PFSK-1 (cell line): ENCODE results near the gene C3.

Experiments
- FOXP2 ChIP-seq: optimal IDR thresholded peaks from 2 replicates; pipeline ENCODE3; 2011; ENCODE audit warnings: borderline replicate concordance, control low read depth, inconsistent platforms; ENCODE audit not compliant: insufficient read depth; ENCODE audit errors: extremely low read length, extremely low read depth
- POLR2AphosphoS5 ChIP-seq: IDR thresholded peaks from 2 replicates; pipeline ENCODE4 v1.6.1; 2012; ENCODE audit warnings: low read depth, mild to moderate bottlenecking, control low read depth, low read length, moderate library complexity
- SIN3A ChIP-seq: IDR thresholded peaks from 2 replicates; pipeline ENCODE4 v1.6.1; 2012; ENCODE audit warnings: mild to moderate bottlenecking, low read length, moderate library complexity, borderline replicate concordance; ENCODE audit not compliant: insufficient read depth
- TAF1 ChIP-seq: IDR thresholded peaks from 2 replicates; pipeline ENCODE4 v1.6.1; 2012; ENCODE audit warnings: low read length, control low read depth, borderline replicate concordance; ENCODE audit not compliant: insufficient read depth
- TF ChIP-seq, protein P1 (sequence below), 2 experiments: IDR thresholded peaks; 2 replicates each; pipeline versions ENCODE4 v1.6.1 to v1.8.0; 2011 to 2012; ENCODE audit warnings: low read depth in 2 of 2, low read length in 2 of 2, control low read depth in 1 of 2, inconsistent platforms in 1 of 2, mild to moderate bottlenecking in 1 of 2, moderate library complexity in 1 of 2; ENCODE audit not compliant: insufficient read depth in 1 of 2

The C3 gene

DNA sequence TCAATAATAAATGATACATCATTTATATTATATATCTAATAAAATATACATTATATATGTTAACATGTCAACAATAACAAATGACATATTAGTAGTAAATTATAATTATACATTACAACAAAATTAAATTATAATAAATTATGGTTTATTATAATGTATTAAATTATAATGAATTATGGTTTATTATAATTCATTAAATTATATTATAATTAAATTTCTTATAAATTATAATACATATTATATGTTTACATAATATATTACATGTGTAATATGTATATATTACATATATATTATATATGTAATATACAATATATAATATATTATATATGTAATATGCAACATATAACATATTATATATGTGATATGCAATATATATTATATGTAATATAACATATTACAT lies 20.5 kb downstream of the C3 start:
- TF ChIP-seq, protein P1, sequence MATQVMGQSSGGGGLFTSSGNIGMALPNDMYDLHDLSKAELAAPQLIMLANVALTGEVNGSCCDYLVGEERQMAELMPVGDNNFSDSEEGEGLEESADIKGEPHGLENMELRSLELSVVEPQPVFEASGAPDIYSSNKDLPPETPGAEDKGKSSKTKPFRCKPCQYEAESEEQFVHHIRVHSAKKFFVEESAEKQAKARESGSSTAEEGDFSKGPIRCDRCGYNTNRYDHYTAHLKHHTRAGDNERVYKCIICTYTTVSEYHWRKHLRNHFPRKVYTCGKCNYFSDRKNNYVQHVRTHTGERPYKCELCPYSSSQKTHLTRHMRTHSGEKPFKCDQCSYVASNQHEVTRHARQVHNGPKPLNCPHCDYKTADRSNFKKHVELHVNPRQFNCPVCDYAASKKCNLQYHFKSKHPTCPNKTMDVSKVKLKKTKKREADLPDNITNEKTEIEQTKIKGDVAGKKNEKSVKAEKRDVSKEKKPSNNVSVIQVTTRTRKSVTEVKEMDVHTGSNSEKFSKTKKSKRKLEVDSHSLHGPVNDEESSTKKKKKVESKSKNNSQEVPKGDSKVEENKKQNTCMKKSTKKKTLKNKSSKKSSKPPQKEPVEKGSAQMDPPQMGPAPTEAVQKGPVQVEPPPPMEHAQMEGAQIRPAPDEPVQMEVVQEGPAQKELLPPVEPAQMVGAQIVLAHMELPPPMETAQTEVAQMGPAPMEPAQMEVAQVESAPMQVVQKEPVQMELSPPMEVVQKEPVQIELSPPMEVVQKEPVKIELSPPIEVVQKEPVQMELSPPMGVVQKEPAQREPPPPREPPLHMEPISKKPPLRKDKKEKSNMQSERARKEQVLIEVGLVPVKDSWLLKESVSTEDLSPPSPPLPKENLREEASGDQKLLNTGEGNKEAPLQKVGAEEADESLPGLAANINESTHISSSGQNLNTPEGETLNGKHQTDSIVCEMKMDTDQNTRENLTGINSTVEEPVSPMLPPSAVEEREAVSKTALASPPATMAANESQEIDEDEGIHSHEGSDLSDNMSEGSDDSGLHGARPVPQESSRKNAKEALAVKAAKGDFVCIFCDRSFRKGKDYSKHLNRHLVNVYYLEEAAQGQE (IDR thresholded peaks at IDR 0.05; ENCODE audit: insufficient read depth in 1 of 2, low read depth in 2 of 2, low read length in 2 of 2), result no peak
- TF ChIP-seq SIN3A (no peak), FOXP2 (no peak), POLR2AphosphoS5 (no peak), TAF1 (no peak)

DNA sequence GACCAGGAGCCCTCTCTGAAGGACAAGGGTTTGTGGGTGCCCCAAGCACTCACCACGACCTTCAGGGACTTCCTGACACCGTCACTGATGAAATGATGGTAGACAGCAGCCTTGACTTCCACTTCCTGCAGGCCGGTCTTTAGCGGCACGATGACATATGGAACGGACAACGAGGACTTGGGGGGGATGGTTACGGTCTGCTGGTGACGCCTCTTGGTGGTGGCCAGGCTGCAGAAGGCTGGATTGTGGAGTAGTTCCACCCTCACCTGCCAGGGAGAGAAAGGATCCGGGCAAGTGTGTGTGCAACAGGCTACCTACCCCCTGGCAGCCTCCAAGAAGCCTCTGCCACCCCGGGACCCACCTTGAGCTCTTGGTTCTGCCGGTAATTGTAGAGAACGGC lies 23.2 kb downstream of the C3 start:
- no peak for TF ChIP-seq POLR2AphosphoS5

DNA sequence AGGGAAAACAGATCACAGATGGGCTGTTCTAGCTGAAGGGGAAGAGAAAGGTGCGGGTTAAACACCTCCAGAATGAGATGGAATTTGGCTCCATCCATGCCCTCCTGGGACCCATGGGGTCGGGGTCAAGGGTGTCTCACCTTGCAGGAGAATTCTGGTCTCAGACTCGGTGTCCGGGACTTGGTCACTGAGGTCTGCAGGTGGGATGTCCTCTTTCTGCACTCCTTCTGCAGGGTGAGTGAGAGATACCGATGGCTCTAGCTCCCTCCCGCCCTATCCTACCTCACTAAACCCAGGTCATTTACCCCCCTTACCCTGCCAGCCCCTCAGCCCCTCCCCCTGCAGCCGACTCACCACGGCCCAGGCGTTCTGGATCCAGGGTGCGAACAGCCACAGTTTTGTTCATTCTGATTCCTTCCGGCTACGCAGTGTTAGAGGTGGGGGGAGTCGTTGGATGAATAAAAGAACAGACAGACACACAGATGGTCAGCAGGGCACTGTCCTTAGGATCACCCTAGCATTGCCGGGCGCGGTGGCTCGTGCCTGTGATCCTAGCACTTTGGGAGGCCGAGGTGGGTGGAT lies 24.1 kb downstream of the C3 start:
- TF ChIP-seq, protein P1 (IDR thresholded peaks at IDR 0.05; ENCODE audit: insufficient read depth in 1 of 2, low read depth in 2 of 2, low read length in 2 of 2), result no peak
- TF ChIP-seq TAF1 (no peak), POLR2AphosphoS5 (no peak), FOXP2 (no peak), SIN3A (no peak)

DNA sequence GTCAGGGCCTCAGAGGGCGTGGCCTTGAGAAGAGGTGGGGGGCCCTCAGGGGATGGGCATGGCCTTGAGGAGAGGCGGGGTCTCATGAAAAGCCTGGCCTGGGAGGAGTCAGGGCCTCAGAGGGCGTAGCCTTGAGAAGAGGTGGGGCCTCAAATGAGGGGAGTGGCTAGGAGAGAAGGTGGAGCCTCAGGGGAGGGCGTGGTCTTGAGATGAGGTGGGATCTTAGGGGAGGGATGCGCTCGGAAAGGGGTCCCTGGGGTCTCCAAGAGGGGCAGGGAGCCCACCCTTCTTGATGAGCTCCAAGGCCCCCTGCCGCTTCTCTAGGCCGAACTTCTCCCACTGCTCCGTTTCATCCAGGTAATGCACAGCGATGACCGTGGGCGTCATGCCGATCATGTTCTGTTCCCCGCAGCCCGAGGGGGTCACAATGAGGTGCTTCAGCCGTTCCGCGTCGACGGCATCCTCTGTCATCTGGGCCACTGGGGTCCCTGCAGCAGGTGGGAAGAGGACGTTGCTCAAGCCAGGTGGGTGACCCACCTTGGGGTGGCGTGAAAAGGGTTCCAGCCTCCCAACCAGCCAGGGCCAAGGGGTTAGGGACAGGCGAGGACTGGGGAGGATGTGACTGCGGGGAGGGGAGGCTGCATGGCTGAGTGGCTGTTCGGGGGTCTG lies 26.2 kb downstream of the C3 start:
- no peak for TF ChIP-seq TAF1
- TF ChIP-seq SIN3A, result no peak
- no peak for TF ChIP-seq POLR2AphosphoS5
- TF ChIP-seq, protein P1 (IDR thresholded peaks at IDR 0.05; ENCODE audit: insufficient read depth in 1 of 2, low read depth in 2 of 2, low read length in 2 of 2), result no peak
- no peak for TF ChIP-seq FOXP2

DNA sequence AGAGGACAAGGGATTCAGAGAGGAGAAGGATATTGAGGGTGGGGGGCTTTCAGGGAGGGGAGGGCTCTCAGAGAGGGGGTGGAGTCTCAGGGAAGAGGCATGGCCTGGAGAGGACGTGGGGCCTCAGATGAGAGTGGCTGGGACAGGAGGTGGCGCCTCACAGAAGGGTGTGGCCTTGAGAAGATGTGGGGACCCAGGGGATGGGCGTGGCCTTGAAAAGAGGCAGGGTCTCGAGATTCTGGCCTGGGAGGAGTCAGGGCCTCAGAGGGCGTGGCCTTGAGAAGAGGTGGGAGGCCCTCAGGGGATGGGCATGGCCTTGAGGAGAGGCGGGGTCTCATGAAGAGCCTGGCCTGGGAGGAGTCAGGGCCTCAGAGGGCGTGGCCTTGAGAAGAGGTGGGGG lies 26.8 kb downstream of the C3 start:
- no peak for TF ChIP-seq POLR2AphosphoS5

DNA sequence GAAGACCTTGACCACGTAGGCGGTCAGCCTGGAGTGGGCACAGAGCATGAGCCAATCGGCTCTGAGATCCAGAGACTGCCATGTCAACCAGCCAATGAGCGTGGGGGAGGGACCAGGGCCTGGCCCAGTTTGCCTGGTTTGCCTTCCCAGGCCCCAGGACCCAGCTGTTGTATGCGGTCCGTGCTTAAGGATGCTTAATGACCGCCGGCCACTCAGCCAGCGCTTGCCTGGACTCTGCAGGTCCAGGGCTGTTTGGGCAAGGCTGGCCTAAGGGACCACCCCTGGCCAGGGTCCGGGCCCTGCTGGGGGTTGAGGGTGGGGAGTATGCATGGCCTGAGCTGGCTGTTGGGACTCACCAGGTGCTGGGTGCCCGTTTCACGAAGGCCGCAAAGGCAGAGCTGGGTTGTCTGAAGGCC lies 27.4 kb downstream of the C3 start:
- TF ChIP-seq POLR2AphosphoS5 (no peak), SIN3A (no peak), FOXP2 (no peak), TAF1 (no peak)
- TF ChIP-seq, protein P1 (IDR thresholded peaks at IDR 0.05; ENCODE audit: insufficient read depth in 1 of 2, low read depth in 2 of 2, low read length in 2 of 2), result no peak
